ENCODE results near the gene LENG9.

DNA sequence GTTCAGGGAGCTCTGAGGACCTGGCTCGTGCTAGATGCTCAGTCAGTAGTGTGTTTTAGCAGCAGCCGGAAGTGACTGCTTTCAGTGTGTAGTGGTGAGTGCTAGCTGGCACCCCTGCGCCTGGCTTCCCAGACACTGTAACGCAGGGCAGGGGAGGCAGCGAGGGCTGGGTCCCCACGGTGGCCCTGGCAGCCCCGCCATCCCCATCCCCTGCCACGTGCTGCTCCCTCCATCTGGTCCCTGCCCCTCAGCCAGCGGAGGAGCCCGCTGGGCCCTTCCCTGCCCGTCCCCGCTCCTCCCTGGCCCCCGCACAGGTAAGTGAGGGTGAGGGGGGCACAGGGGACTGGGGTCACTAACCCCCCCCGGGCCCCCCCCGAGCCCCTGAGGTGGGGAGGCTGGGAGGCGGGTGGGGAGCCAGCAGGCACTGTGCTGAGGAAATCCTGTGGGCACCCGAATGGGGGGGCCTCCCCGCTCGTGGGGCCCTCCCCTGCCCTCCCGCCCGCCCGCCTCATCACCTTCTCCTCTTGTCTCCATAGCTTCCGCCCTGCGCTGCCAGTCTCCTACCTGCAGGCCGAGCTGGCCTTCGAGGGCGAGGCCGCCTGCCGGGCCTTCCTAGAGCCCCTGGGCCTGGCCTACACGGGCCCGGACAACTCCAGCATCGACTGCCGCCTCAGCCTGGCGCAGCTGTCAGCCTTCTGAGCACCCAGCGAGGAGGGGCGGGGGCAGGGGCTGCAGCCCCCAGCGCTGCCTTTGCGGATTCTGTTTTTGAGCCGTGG, 3.2 kb downstream of the LENG9 start:
- TF ChIP-seq, protein P1, sequence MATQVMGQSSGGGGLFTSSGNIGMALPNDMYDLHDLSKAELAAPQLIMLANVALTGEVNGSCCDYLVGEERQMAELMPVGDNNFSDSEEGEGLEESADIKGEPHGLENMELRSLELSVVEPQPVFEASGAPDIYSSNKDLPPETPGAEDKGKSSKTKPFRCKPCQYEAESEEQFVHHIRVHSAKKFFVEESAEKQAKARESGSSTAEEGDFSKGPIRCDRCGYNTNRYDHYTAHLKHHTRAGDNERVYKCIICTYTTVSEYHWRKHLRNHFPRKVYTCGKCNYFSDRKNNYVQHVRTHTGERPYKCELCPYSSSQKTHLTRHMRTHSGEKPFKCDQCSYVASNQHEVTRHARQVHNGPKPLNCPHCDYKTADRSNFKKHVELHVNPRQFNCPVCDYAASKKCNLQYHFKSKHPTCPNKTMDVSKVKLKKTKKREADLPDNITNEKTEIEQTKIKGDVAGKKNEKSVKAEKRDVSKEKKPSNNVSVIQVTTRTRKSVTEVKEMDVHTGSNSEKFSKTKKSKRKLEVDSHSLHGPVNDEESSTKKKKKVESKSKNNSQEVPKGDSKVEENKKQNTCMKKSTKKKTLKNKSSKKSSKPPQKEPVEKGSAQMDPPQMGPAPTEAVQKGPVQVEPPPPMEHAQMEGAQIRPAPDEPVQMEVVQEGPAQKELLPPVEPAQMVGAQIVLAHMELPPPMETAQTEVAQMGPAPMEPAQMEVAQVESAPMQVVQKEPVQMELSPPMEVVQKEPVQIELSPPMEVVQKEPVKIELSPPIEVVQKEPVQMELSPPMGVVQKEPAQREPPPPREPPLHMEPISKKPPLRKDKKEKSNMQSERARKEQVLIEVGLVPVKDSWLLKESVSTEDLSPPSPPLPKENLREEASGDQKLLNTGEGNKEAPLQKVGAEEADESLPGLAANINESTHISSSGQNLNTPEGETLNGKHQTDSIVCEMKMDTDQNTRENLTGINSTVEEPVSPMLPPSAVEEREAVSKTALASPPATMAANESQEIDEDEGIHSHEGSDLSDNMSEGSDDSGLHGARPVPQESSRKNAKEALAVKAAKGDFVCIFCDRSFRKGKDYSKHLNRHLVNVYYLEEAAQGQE (IDR thresholded peaks at IDR 0.05; ENCODE audit: low read depth) = no peak
- no peak for TF ChIP-seq YY1 (IDR thresholded peaks at IDR 0.05; ENCODE audit: low read depth)

Measured in Ishikawa (cell line).